Medulla oblongata (tissue), 1 donor: Measurements from ENCODE around the gene GNA12.
A peak's percentile ranks its signal among the peaks of the same experiment; 100 is the strongest.
"Not testable (repeated sequence)": the region's sequence is repeated elsewhere in the genome, so short reads cannot be mapped to it uniquely, and the experiment has no call there.

Experiments used
- DNase-seq: peaks from one replicate; pipeline ENCODE4 v3.0.0-alpha.2; 2015; ENCODE audit errors: extremely low spot score

The GNA12 gene

DNA sequence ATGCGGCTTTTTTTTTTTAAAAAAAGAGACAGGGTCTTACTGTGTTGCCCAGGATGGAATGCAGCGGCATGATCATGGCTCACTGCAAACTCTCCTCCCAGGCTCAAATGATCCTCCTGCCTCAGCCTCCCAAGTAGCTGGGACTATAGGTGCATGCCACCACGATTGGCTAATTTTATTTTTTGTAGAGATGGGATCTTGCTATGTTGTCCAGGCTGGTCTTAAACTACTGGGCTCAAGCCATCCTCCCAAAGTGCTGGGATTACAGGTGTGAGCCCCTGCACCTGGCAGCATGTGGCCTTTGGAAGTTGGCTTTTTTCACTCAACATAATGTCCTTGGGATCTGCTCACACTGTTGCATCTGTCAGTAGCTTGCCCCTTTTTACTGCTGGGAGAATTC, 91.0 kb downstream of the GNA12 start:
- DNase-seq: no peak

DNA sequence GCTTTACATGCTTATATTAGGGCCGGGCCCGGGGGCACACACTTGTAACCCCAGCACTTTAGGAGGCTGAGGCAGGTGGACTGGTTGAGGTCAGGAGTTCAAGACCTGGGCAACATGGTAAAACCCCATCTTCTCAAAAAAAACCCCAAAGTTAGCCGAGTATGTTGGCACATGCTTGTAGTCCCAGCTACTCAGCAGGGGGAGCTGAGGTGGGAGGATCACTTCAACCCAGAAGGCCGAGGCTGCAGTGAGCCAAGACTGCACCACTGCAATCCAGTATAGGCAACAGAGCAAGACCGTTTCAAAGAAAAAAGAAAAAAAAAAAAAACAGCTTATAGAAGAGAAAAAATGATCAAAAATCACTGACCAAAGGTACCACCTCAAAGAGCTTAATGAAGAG, 93.0 kb downstream of the GNA12 start:
- no peak for DNase-seq

GRCh38 chr7:2750004-2750407, 94.1 kb downstream of the GNA12 start:
- DNase-seq: no peak

DNA sequence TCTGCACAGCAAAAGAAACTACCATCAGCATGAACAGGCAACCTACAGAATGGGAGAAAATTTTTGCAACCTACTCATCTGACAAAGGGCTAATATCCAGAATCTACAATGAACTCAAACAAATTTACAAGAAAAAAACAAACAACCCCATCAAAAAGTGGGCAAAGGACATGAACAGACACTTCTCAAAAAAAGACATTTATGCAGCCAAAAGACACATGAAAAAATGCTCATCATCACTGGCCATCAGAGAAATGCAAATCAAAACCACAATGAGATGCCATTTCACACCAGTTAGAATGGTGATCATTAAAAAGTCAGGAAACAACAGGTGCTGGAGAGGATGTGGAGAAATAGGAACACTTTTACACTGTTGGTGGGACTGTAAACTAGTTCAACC, 95.4 kb downstream of the GNA12 start:
- DNase-seq: not testable (repeated sequence)

GRCh38 chr7:2743523-2744185, 100.5 kb downstream of the GNA12 start:
- not testable (repeated sequence) for DNase-seq

GRCh38 chr7:2738766-2739549, 105.2 kb downstream of the GNA12 start:
- no peak for DNase-seq

DNA sequence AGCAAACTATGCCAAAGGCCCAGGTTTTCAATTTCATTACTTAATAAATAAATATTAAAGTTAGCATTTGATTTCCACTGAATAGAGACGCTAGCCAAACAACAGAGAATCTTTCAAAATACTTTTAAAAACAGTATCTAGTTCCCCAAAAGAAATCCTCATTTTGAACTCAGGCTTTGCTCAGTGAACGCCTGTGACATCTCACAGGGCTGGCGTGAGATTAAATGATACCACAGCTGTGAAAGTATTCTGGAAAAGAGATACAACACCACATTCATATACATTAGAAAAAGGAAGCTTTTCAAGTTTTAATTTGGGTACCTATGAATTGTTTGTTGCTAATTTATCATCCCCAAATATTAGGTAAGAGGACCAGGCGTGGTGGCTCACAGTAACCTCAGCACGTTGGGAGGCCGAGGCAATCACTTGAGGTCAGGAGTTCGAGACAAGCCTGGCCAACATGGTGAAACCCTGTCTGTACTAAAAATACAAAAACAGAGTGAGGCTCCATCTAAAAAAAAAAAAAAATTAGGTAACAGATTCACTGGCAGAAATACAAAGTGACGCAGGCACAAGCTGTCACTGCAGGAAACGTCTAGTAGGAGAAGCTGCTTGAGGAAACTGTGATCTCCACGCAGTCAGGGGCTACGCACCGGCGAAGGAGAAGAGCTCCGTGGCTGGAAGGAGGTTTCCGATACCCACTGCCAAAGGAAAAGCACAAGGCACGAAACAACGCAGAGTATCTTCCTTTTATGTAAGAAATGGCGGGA, 106.2 kb downstream of the GNA12 start:
- peak; percentile 63 for DNase-seq

DNA sequence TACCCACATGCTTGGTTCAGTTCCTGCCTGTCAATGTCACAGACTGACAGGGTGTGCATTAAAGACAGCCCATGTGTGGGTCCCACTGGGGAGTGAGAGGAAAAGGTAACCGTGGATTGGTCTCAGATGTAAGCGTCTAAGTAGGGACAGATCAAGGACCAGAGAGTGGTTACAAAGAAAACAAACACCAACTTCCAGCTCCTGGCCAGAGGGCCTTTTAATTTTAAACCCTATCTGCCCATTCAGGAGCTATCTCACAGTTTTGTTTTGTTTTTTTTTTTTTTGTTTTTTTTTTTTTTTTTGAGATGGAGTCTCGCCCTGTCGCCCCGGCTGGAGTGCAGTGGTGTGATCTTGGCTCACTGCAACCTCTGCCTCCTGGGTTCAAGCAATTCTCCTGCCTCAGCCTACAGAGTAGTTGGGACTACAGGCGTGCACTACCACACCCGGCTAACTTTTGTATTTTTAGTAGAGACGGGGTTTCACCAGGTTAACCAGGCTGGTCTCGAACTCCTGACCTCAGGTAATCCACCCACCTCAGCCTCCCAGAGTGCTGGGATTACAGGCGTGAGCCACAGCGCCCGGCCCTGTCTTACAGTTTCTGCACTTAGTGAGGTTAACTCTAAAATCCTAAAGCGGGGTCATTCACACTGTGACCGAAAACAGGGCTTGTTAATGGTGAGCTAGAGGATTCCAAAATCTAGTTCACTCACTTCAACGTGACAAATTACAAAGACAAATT, 106.9 kb downstream of the GNA12 start:
- not testable (repeated sequence) for DNase-seq

- DNase-seq: no peak
Measured at GRCh38 chr7:2736411-2736914, 107.6 kb downstream of the GNA12 start.

- no peak for DNase-seq
Measured at GRCh38 chr7:2735744-2736143, 108.4 kb downstream of the GNA12 start.

- peak; percentile 64 for DNase-seq
Measured at GRCh38 chr7:2734751-2735571, 109.1 kb downstream of the GNA12 start.

GRCh38 chr7:2734084-2734686, 109.9 kb downstream of the GNA12 start:
- no peak for DNase-seq

DNA sequence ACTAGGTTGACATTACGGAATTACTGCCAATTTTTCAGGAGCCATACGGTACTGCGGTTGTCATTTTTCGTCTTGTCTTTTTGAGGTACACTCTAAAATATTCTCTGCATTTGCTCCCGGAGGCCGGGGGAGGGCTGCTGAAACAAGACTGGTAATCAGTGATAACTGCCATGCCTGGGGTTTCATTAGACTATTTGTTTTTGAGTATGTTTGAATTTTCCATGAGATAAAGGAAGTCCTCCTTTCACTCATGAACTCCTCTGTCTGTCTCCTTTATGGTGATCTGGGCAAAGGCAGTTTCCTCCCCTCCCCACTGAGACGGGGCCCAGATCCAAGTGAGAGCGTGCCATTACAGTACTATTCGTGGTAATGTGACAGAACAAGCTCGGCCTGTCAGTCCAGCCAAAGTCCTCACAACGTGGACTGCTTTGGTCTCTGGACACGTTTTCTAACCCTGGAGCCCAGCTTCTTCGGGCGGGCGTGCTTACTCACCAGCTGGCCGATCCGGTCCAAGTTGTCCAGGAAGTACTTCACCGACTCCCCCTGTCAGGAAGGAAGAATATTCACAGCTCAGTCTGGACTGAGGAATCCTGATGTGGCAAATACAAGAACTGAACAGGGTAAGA, 111.0 kb downstream of the GNA12 start:
- peak; percentile 39 for DNase-seq

GRCh38 chr7:2732388-2732787, 111.7 kb downstream of the GNA12 start:
- no peak for DNase-seq

GRCh38 chr7:2730846-2731770, 113.0 kb downstream of the GNA12 start:
- no peak for DNase-seq

DNA sequence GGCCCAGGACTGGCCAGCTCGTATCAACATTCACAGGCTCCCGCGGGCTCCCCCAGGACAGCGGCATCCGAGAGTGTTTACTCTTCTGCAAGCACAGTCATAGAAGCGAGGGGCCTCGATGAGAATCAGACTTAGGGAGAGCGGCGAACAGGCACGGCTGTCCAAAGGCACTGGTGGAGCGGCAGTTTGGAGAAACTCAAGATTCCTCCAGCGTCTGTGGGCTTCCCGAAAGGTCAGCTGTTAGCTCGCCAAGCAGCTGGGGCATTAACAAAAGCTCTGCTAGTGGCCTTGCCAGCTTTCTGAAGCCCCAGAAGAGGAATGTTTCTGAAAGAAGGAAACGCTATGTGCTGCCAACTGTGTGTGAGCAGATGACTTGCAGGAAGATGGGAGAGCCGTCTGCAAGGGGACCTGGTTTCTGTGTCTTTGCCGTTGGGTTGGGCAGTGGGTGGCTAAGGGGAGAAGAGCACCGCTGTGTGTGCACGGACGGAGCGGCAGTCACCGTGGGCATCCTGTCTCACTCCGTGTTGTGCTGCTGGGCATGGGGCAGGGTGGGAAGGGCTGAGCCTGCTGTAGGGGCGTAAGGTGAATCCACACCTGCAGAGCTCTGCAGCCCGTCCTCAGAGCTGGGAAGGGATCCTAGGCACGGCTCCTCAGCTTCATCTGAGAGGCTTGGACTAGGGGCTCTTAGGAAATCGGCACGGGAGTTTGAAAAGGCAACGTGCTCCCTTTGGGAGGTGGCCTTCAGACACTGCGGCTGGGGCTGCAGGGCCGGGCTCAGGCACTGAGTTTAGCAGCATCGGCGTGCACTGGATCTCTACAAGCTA, 114.0 kb downstream of the GNA12 start:
- DNase-seq: peak; percentile 87

DNA sequence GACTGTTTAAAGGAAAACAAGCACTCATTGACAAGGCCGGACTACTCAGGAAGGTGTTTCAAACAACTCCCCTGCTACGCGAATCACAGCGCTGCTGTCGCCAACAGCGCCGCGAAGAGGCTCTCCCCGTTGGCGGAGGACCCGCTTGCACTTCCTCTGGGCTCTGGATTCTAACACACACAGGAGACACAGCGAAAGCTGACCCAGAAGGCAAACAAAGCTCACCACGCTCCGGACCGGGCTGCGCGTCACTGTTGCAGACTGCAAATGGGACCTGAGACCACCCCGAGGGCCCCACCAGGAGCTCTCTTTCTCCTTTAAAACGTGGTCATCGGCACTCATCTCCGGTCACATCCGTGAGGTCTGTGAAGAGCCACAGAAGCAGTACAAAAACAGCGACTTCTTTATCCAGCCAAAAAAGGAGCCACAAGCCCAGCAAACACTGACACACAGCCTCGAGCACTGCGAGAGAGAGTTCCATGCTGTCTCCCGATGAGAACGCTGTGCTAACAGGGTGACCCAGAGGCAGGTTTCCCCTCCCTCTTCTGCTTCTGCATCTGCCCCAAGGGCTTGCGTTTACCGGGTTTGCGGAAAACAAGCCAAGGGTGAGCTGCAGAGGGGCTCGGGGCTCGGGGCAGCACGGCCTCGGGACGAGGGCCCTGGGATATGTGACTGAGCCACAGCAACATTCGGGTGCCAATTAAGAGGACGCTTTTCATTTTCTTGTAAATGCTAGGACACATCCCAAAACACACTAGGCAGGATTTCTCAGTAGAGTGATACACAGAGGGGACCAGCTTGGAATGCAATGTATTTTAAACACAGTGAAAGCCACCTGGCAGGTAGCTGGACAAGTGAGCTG, 114.8 kb downstream of the GNA12 start:
- peak; percentile 51 for DNase-seq
